IMR-90 (cell line): ENCODE data around the gene HMG20A. TPM values are rescaled to one million over a fixed set of nuclear protein-coding genes. Genes with fewer than 3 reads are reported as not detected.
"Not testable (repeated sequence)": the region's sequence is repeated elsewhere in the genome, so short reads cannot be mapped to it uniquely, and the experiment has no call there.

Experiments
- ATAC-seq: fragments of 200-7000 bp; cut with Tn5 transposase; 2 replicates; pipeline ENCODE4 v1.9.1; 2020; ENCODE audit warnings: low read depth, mild to moderate bottlenecking, moderate library complexity
- BruUV-seq: library from RNA; stranded (reverse); fragments of 400-500 nt; replicated peaks from 2 replicates; lab custom pipeline; 2021; lab: Mats Ljungman, UMichigan
- CTCF ChIA-PET: fragments of 300-600 bp; formaldehyde crosslinking; extraction: SDS; loops from one replicate; lab custom pipeline; 2021; ENCODE audit warnings: antibody characterized with exemption; lab: Yijun Ruan, JAX
- POLR2A ChIA-PET: fragments of 300-600 bp; sonication (Branson Sonifier 250); formaldehyde crosslinking; loops from one replicate; lab custom pipeline; 2022; ENCODE audit warnings: antibody characterized with exemption; ENCODE audit not compliant: unreplicated experiment; lab: Charles Lee
- DNase-seq: peaks from one replicate; pipeline ENCODE4 v3.0.0; 2013
- H2AFZ ChIP-seq: replicated peaks from 2 replicates; pipeline ENCODE3; 2013; ENCODE audit warnings: low read length, mild to moderate bottlenecking; ENCODE audit not compliant: poor library complexity
- H2AK5ac ChIP-seq: 2 replicates; pipeline ENCODE4 v1.6.1; 2013; ENCODE audit warnings: low read depth, low read length, inconsistent platforms
- H2AK9ac ChIP-seq: replicated peaks from 2 replicates; pipeline ENCODE3; 2013; ENCODE audit warnings: mild to moderate bottlenecking, low read depth, low read length, moderate library complexity; ENCODE audit not compliant: poor library complexity
- H2BK120ac ChIP-seq: 2 replicates; pipeline ENCODE4 v1.6.1; 2013; ENCODE audit warnings: low read depth, low read length, inconsistent platforms
- H2BK15ac ChIP-seq: 3 replicates; pipeline ENCODE4 v1.6.1; 2013; ENCODE audit warnings: low read depth, low read length, inconsistent platforms
- H2BK20ac ChIP-seq: 2 replicates; pipeline ENCODE4 v1.6.1; 2013; ENCODE audit warnings: low read depth, mild to moderate bottlenecking, inconsistent platforms, low read length, moderate library complexity
- H2BK5ac ChIP-seq: 2 replicates; pipeline ENCODE4 v1.6.1; 2013; ENCODE audit warnings: mild to moderate bottlenecking, low read depth, low read length, inconsistent platforms; ENCODE audit not compliant: poor library complexity, severe bottlenecking
- H3K14ac ChIP-seq: replicated peaks from 2 replicates; pipeline ENCODE4 v1.6.1; 2013; ENCODE audit warnings: low read depth, low read length, inconsistent platforms
- H3K18ac ChIP-seq: 2 replicates; pipeline ENCODE4 v1.6.1; 2013; ENCODE audit warnings: low read depth, low read length, control low read depth
- H3K23ac ChIP-seq: 2 replicates; pipeline ENCODE4 v1.6.1; 2013; ENCODE audit warnings: low read depth, low read length, inconsistent platforms
- H3K27ac ChIP-seq: 2 replicates; pipeline ENCODE4 v1.5.1; 2013; ENCODE audit warnings: mild to moderate bottlenecking, control low read depth, low read length; ENCODE audit not compliant: insufficient read depth
- H3K27me3 ChIP-seq: 2 replicates; pipeline ENCODE4 v1.6.1; 2013; ENCODE audit warnings: low read length; ENCODE audit not compliant: control insufficient read depth, insufficient read depth
- H3K36me3 ChIP-seq: 2 replicates; pipeline ENCODE4 v1.6.1; 2013; ENCODE audit warnings: low read length, mixed read lengths; ENCODE audit not compliant: control insufficient read depth, insufficient read depth
- H3K4ac ChIP-seq: 2 replicates; pipeline ENCODE4 v1.6.1; 2013; ENCODE audit warnings: low read depth, low read length, inconsistent platforms
- H3K4me1 ChIP-seq: 2 replicates; pipeline ENCODE4 v1.6.1; 2013; ENCODE audit warnings: low read length, mixed read lengths; ENCODE audit not compliant: control insufficient read depth, insufficient read depth
- H3K4me2 ChIP-seq: 2 replicates; pipeline ENCODE4 v1.6.1; 2013; ENCODE audit warnings: low read depth, mild to moderate bottlenecking, control low read depth, low read length, moderate library complexity
- H3K4me3 ChIP-seq: 2 replicates; pipeline ENCODE4 v1.5.1; 2013; ENCODE audit warnings: low read depth, mild to moderate bottlenecking, control low read depth, low read length, moderate library complexity; ENCODE audit not compliant: insufficient read depth
- H3K56ac ChIP-seq: 2 replicates; pipeline ENCODE4 v1.6.1; 2013; ENCODE audit warnings: low read length, inconsistent platforms; ENCODE audit not compliant: insufficient read depth; ENCODE audit errors: extremely low read depth
- H3K79me1 ChIP-seq, 2 experiments: 2 replicates each; pipeline ENCODE4 v1.6.1; 2013; ENCODE audit warnings: low read length in 2 of 2, inconsistent platforms in 1 of 2, low read depth in 1 of 2
- H3K9ac ChIP-seq: 2 replicates; pipeline ENCODE4 v1.6.1; 2013; ENCODE audit warnings: low read depth, low read length, control low read depth
- H3K9me1 ChIP-seq: 2 replicates; pipeline ENCODE4 v1.6.1; 2013; ENCODE audit warnings: low read length, inconsistent platforms; ENCODE audit not compliant: insufficient read depth
- H3K9me3 ChIP-seq: 2 replicates; pipeline ENCODE4 v1.6.1; 2013; ENCODE audit warnings: low read length; ENCODE audit not compliant: control insufficient read depth, insufficient read depth
- H4K20me1 ChIP-seq: 2 replicates; pipeline ENCODE4 v1.6.1; 2013; ENCODE audit warnings: low read length, inconsistent platforms; ENCODE audit not compliant: insufficient read depth
- H4K5ac ChIP-seq: 2 replicates; pipeline ENCODE4 v1.6.1; 2013; ENCODE audit warnings: mild to moderate bottlenecking, low read depth, low read length, control low read depth
- H4K8ac ChIP-seq, 2 experiments: 2 replicates each; pipeline ENCODE4 v1.6.1; 2013; ENCODE audit warnings: low read depth in 2 of 2, low read length in 2 of 2, control low read depth in 1 of 2, inconsistent platforms in 1 of 2
- H4K91ac ChIP-seq: 2 replicates; pipeline ENCODE4 v1.6.1; 2013; ENCODE audit warnings: low read depth, low read length, inconsistent platforms; ENCODE audit not compliant: insufficient read depth
- WGBS, 2 experiments: methylation state at CpG; one replicate each; pipeline versions ENCODE4 v1.1.5 to v1.1.7; 2013; ENCODE audit warnings: missing lambda C conversion rate in 2 of 2; ENCODE audit not compliant: insufficient read length in 1 of 2; ENCODE audit errors: extremely low coverage in 2 of 2; 5-methylcytosine and 5-hydroxymethylcytosine counted together
- dilution Hi-C: fragments of 300-500 bp; cut with HindIII; formaldehyde crosslinking; loops from one replicate; pipeline ENCODE4 v1.14.3; 2018; ENCODE audit warnings: low sequenced_read_pairs; ENCODE audit not compliant: unreplicated experiment
- in situ Hi-C: fragments of 300-500 bp; cut with MboI; formaldehyde crosslinking; loops from 3 replicates; pipeline ENCODE4 v1.14.3; 2019; ENCODE audit warnings: low sequenced_read_pairs, inconsistent platforms, mixed read lengths
- intact Hi-C: fragments of 100-400 bp; cut with micrococcal nuclease; formaldehyde crosslinking; loops from 2 replicates; pipeline ENCODE4 v1.10.0; 2022
- polyA plus RNA-seq, 3 experiments: library from polyadenylated mRNA; depleted of rRNA; stranded (reverse); fragments of >200 nt; gene quantifications; 2 replicates each; pipeline ENCODE4 v1.2.3, GENCODE V29; 2012; ENCODE audit warnings: low replicate concordance in 1 of 3
- total RNA-seq: library from RNA; depleted of rRNA; stranded (reverse); fragments of >200 nt; gene quantifications from 2 replicates; pipeline ENCODE4 v1.2.3, GENCODE V29; 2012

The HMG20A gene
- total and polyA plus RNA-seq, 2 of the 4 experiments (the other 2 are of a cell fraction), result 22.3 to 25.3 TPM

- H3K4me3 ChIP-seq, H2AK5ac ChIP-seq, H3K56ac ChIP-seq, dilution Hi-C loops, H3K27me3 ChIP-seq, BruUV-seq, in situ Hi-C loops, H3K4me2 ChIP-seq, H2BK120ac ChIP-seq, H3K9me3 ChIP-seq, ATAC-seq, H3K4ac ChIP-seq, CTCF ChIA-PET, H3K36me3 ChIP-seq, H4K8ac ChIP-seq, POLR2A ChIA-PET, H3K14ac ChIP-seq, H2AK9ac ChIP-seq, H3K18ac ChIP-seq, H2BK15ac ChIP-seq, H3K23ac ChIP-seq, intact Hi-C loops, DNase-seq, H2BK20ac ChIP-seq, H4K91ac ChIP-seq, H3K9me1 ChIP-seq, H2BK5ac ChIP-seq, H2AFZ ChIP-seq, H3K4me1 ChIP-seq, H3K27ac ChIP-seq, H3K9ac ChIP-seq, H4K5ac ChIP-seq: not testable (repeated sequence)
- Histone ChIP-seq H4K20me1 (peaks cover 65% of the 10 kb centered on the region), H3K79me1 (peaks cover 6 to 65% of the 10 kb centered on the region in 2 experiments; a peak in 2 of 4 replicates)
- WGBS, 2 experiments, result no CpG with 5 or more reads among the region's 1 CpG
Measured at GRCh38 chr15:77406173-77406759, 14.4 kb upstream of the HMG20A start.
